GM23248 (cell line): ENCODE measurements around the gene WDR76.

Experiments
- EZH2 ChIP-seq: fragments of 200-600 bp; sonication (generic); IDR thresholded peaks from 2 replicates; pipeline ENCODE4 v1.6.1; 2018; ENCODE audit warnings: antibody characterized with exemption, mild to moderate bottlenecking; ENCODE audit not compliant: insufficient read depth, poor library complexity, severe bottlenecking
- EZH2phosphoT487 ChIP-seq: fragments of 200-600 bp; sonication (generic); IDR thresholded peaks from 2 replicates; pipeline ENCODE4 v1.6.1; 2018; ENCODE audit warnings: antibody characterized with exemption, moderate library complexity, mild to moderate bottlenecking, low read depth; ENCODE audit not compliant: insufficient read depth

DNA sequence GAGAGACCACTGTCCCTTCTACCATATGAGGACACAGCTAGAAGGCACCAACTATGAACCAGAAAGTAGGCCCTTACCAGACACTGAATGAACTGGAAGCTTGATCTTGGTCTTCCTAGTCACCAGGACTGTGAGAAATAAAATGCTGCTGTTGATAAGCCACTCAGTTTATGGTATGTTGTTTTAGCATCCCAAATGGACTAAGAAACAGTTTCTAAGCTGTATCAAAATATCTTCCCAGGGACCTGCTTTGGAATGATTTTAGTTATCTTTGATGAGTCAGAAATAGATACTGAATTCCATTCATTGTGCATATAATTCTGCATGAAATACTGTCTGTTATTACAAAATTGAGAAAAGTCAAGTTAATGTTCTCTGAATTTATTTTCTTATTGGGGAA, 18.6 kb downstream of the WDR76 start:
- TF ChIP-seq EZH2, result no peak
- no peak for TF ChIP-seq EZH2phosphoT487
